HEK293 (cell line): ENCODE data around the gene ARHGAP6.

ENCODE experiments used
- CTCF ChIA-PET: fragments of 350-600 bp; formaldehyde crosslinking; extraction: SDS; loops from one replicate; lab custom pipeline; 2021; ENCODE audit warnings: antibody characterized with exemption; lab: Yijun Ruan, JAX
- POLR2A ChIA-PET: fragments of 300-600 bp; formaldehyde crosslinking; extraction: SDS; loops from one replicate; lab custom pipeline; 2020; ENCODE audit warnings: antibody characterized with exemption, inconsistent platforms; lab: Yijun Ruan, JAX
- H3K27ac ChIP-seq: fragments of 200-500 bp; sonication (Bioruptor generic); 2 replicates; pipeline ENCODE4 v1.5.1; 2014; ENCODE audit warnings: low read depth, low read length, control low read depth, inconsistent platforms; ENCODE audit errors: extremely low read depth
- H3K36me3 ChIP-seq, 2 experiments: fragments of 200-500 bp in 1 of 2; sonication (Bioruptor generic) in 1 of 2; 1 replicate in 1 of 2; 2 replicates in 1 of 2; pipeline ENCODE4 v1.5.1; 2014 to 2017; ENCODE audit warnings: inconsistent platforms in 2 of 2, low read length in 2 of 2; ENCODE audit not compliant: control insufficient read depth in 2 of 2, insufficient read depth in 1 of 2
- H3K4me1 ChIP-seq: fragments of 200-500 bp; sonication (Bioruptor generic); 2 replicates; pipeline ENCODE4 v1.5.1; 2014; ENCODE audit warnings: mild to moderate bottlenecking, low read length, inconsistent platforms; ENCODE audit not compliant: control insufficient read depth, insufficient read depth
- H3K4me3 ChIP-seq: 2 replicates; pipeline ENCODE4 v1.5.1; 2011; ENCODE audit warnings: low read depth, mild to moderate bottlenecking, control low read depth, low read length, moderate library complexity
- H3K9me3 ChIP-seq: fragments of 200-500 bp; sonication (Bioruptor generic); 2 replicates; pipeline ENCODE4 v1.5.1; 2014; ENCODE audit warnings: low read depth, low read length, inconsistent platforms; ENCODE audit not compliant: control insufficient read depth, insufficient read depth
- BCL11B ChIP-seq: fragments of 450-650 bp; formaldehyde crosslinking; IDR thresholded peaks from 2 replicates; pipeline ENCODE4 v1.5.1; 2016; ENCODE audit warnings: low read depth, missing biosample characterization, missing genetic modification characterization
- FEZF1 ChIP-seq: fragments of 450-650 bp; formaldehyde crosslinking; IDR thresholded peaks from 2 replicates; pipeline ENCODE4 v1.5.1; 2016; ENCODE audit warnings: missing biosample characterization, missing genetic modification characterization
- GLIS2 ChIP-seq: fragments of 450-650 bp; formaldehyde crosslinking; IDR thresholded peaks from 2 replicates; pipeline ENCODE4 v1.5.1; 2016; ENCODE audit warnings: missing biosample characterization, missing genetic modification characterization
- REPIN1 ChIP-seq: fragments of 450-650 bp; formaldehyde crosslinking; IDR thresholded peaks from 2 replicates; pipeline ENCODE4 v1.5.1; 2017; ENCODE audit warnings: missing biosample characterization, missing genetic modification characterization, low read depth
- TCF7L2 ChIP-seq: IDR thresholded peaks from 2 replicates; pipeline ENCODE4 v1.6.1; 2011; ENCODE audit warnings: low read depth, mild to moderate bottlenecking, inconsistent platforms, low read length, moderate library complexity, borderline replicate concordance
- ZBTB21 ChIP-seq: fragments of 450-650 bp; formaldehyde crosslinking; IDR thresholded peaks from 2 replicates; pipeline ENCODE4 v1.5.1; 2017; ENCODE audit warnings: missing biosample characterization, missing genetic modification characterization
- ZFHX2 ChIP-seq: fragments of 450-650 bp; formaldehyde crosslinking; conservative IDR thresholded peaks from 2 replicates; pipeline ENCODE4 v1.5.1; 2016; ENCODE audit warnings: missing biosample characterization, missing genetic modification characterization
- ZFP37 ChIP-seq: fragments of 450-650 bp; formaldehyde crosslinking; IDR thresholded peaks from 2 replicates; pipeline ENCODE4 v1.5.1; 2016; ENCODE audit warnings: missing biosample characterization, missing genetic modification characterization
- ZNF112 ChIP-seq: fragments of 450-650 bp; formaldehyde crosslinking; IDR thresholded peaks from 2 replicates; pipeline ENCODE4 v1.5.0; 2017; ENCODE audit warnings: missing biosample characterization, missing genetic modification characterization
- ZNF138 ChIP-seq: fragments of 450-650 bp; formaldehyde crosslinking; IDR thresholded peaks from 2 replicates; pipeline ENCODE4 v1.5.1; 2016; ENCODE audit warnings: missing biosample characterization, missing genetic modification characterization, borderline replicate concordance
- ZNF175 ChIP-seq: fragments of 450-650 bp; formaldehyde crosslinking; IDR thresholded peaks from 2 replicates; pipeline ENCODE4 v1.5.1; 2016; ENCODE audit warnings: missing biosample characterization, missing genetic modification characterization
- ZNF211 ChIP-seq: fragments of 450-650 bp; formaldehyde crosslinking; IDR thresholded peaks from 2 replicates; pipeline ENCODE4 v1.5.1; 2016; ENCODE audit warnings: low read depth, missing biosample characterization, missing genetic modification characterization
- ZNF214 ChIP-seq: fragments of 450-650 bp; formaldehyde crosslinking; IDR thresholded peaks from 2 replicates; pipeline ENCODE4 v1.5.1; 2017; ENCODE audit warnings: missing biosample characterization, mild to moderate bottlenecking, missing genetic modification characterization, borderline replicate concordance
- ZNF239 ChIP-seq: fragments of 450-650 bp; formaldehyde crosslinking; IDR thresholded peaks from 2 replicates; pipeline ENCODE4 v1.5.1; 2016; ENCODE audit warnings: missing biosample characterization, missing genetic modification characterization
- ZNF350 ChIP-seq: fragments of 450-650 bp; formaldehyde crosslinking; IDR thresholded peaks from 2 replicates; pipeline ENCODE4 v1.5.0; 2017; ENCODE audit warnings: missing biosample characterization, mild to moderate bottlenecking, missing genetic modification characterization
- ZNF366 ChIP-seq: fragments of 450-650 bp; formaldehyde crosslinking; conservative IDR thresholded peaks from 2 replicates; pipeline ENCODE4 v1.5.1; 2016; ENCODE audit warnings: missing biosample characterization, missing genetic modification characterization
- ZNF37A ChIP-seq: fragments of 450-650 bp; IDR thresholded peaks from 2 replicates; pipeline ENCODE4 v1.5.1; 2018; ENCODE audit warnings: missing biosample characterization, missing genetic modification characterization
- ZNF555 ChIP-seq: fragments of 450-650 bp; formaldehyde crosslinking; conservative IDR thresholded peaks from 2 replicates; pipeline ENCODE4 v1.5.1; 2017; ENCODE audit warnings: missing biosample characterization, mild to moderate bottlenecking, missing genetic modification characterization, inconsistent platforms
- ZNF560 ChIP-seq: fragments of 450-650 bp; formaldehyde crosslinking; IDR thresholded peaks from 2 replicates; pipeline ENCODE4 v1.5.1; 2017; ENCODE audit warnings: missing biosample characterization, missing genetic modification characterization, borderline replicate concordance
- ZNF585B ChIP-seq: fragments of 450-650 bp; formaldehyde crosslinking; IDR thresholded peaks from 2 replicates; pipeline ENCODE4 v1.5.1; 2016; ENCODE audit warnings: missing biosample characterization, missing genetic modification characterization
- ZNF600 ChIP-seq: fragments of 450-650 bp; formaldehyde crosslinking; IDR thresholded peaks from 2 replicates; pipeline ENCODE4 v1.5.1; 2016; ENCODE audit warnings: missing biosample characterization, missing genetic modification characterization
- ZNF624 ChIP-seq: fragments of 450-650 bp; formaldehyde crosslinking; IDR thresholded peaks from 2 replicates; pipeline ENCODE4 v1.5.1; 2017; ENCODE audit warnings: missing biosample characterization, missing genetic modification characterization
- ZNF664 ChIP-seq: fragments of 450-650 bp; formaldehyde crosslinking; IDR thresholded peaks from 2 replicates; pipeline ENCODE4 v1.5.1; 2016; ENCODE audit warnings: missing biosample characterization, missing genetic modification characterization
- ZNF776 ChIP-seq: fragments of 450-650 bp; formaldehyde crosslinking; IDR thresholded peaks from 2 replicates; pipeline ENCODE4 v1.5.0; 2017; ENCODE audit warnings: missing biosample characterization, missing genetic modification characterization, borderline replicate concordance
- ZNF785 ChIP-seq: fragments of 450-650 bp; formaldehyde crosslinking; IDR thresholded peaks from 2 replicates; pipeline ENCODE4 v1.5.1; 2016; ENCODE audit warnings: missing biosample characterization, missing genetic modification characterization
- ZSCAN16 ChIP-seq: fragments of 450-650 bp; formaldehyde crosslinking; IDR thresholded peaks from 2 replicates; pipeline ENCODE4 v1.5.1; 2016; ENCODE audit warnings: missing biosample characterization, missing genetic modification characterization
- ZSCAN30 ChIP-seq: fragments of 450-650 bp; IDR thresholded peaks from 2 replicates; pipeline ENCODE4 v1.5.1; 2018; ENCODE audit warnings: missing biosample characterization, mild to moderate bottlenecking, missing genetic modification characterization, moderate library complexity
- TF ChIP-seq, protein P1 (sequence below): fragments of 450-650 bp; formaldehyde crosslinking; IDR thresholded peaks from 2 replicates; pipeline ENCODE4 v1.5.1; 2016; ENCODE audit warnings: missing biosample characterization, missing genetic modification characterization
- TF ChIP-seq, protein P2 (sequence below): fragments of 450-650 bp; formaldehyde crosslinking; IDR thresholded peaks from 2 replicates; pipeline ENCODE4 v1.5.1; 2017; ENCODE audit warnings: missing biosample characterization, mild to moderate bottlenecking, missing genetic modification characterization, moderate library complexity

ARHGAP6 gene

DNA sequence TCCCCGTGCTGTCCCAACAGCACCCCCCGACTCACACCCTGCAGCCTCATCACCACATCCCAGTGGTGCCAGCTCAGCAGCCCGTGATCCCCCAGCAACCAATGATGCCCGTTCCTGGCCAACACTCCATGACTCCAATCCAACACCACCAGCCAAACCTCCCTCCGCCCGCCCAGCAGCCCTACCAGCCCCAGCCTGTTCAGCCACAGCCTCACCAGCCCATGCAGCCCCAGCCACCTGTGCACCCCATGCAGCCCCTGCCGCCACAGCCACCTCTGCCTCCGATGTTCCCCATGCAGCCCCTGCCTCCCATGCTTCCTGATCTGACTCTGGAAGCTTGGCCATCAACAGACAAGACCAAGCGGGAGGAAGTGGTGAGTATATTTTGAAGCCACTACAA is 367.1 kb downstream of the ARHGAP6 start (continued):
- no peak for TF ChIP-seq ZNF585B
- TF ChIP-seq ZNF560 (tag by site-specific recombination) = no peak
- TF ChIP-seq ZNF239 (tag by site-specific recombination) = no peak
- no peak for TF ChIP-seq ZNF785 (tag by site-specific recombination)
- TF ChIP-seq ZSCAN16 (tag by site-specific recombination) = no peak
- TF ChIP-seq ZNF175 (tag by site-specific recombination) = no peak
- TF ChIP-seq ZNF112 = no peak
- no peak for TF ChIP-seq ZNF214 (tag by site-specific recombination)
- TF ChIP-seq ZNF776 = no peak
- TF ChIP-seq GLIS2 (tag by site-specific recombination) = no peak

DNA sequence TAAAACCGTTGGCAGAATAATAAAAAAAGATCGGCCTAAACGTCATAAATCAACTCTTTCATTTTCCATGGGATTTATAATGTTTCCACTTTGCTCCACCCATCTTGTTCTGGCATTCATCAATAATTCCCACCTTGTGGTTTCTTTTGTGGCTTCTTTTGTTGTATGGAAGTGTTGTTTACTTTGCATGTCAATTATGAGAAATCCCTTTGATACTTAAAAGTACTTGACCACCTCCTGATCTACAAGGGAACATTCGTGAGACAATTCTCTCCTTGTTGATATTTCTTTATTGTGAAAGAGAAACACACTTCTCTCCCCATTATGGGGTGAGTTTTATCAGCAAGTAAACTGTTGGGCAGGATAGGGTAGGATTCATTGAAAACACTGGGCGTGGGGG is 369.7 kb downstream of the ARHGAP6 start:
- no peaks in the 10 kb centered on the region for H3K4me1 ChIP-seq
- CTCF ChIA-PET = no interaction called here
- H3K27ac ChIP-seq = no peak overlapping the region
- no peaks in the 10 kb centered on the region for H3K36me3 ChIP-seq
- POLR2A ChIA-PET = no interaction called here
- H3K4me3 ChIP-seq = no peak overlapping the region
- no peaks in the 10 kb centered on the region for H3K9me3 ChIP-seq
- no peak for TF ChIP-seq REPIN1 (tag by site-specific recombination)
- TF ChIP-seq FEZF1 = no peak
- TF ChIP-seq ZNF366 = no peak
- TF ChIP-seq ZSCAN30 (tag by site-specific recombination) = no peak
- TF ChIP-seq ZBTB21 (tag by site-specific recombination) = no peak
- TF ChIP-seq, protein P1, sequence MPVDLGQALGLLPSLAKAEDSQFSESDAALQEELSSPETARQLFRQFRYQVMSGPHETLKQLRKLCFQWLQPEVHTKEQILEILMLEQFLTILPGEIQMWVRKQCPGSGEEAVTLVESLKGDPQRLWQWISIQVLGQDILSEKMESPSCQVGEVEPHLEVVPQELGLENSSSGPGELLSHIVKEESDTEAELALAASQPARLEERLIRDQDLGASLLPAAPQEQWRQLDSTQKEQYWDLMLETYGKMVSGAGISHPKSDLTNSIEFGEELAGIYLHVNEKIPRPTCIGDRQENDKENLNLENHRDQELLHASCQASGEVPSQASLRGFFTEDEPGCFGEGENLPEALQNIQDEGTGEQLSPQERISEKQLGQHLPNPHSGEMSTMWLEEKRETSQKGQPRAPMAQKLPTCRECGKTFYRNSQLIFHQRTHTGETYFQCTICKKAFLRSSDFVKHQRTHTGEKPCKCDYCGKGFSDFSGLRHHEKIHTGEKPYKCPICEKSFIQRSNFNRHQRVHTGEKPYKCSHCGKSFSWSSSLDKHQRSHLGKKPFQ (tag by site-specific recombination) = no peak

DNA sequence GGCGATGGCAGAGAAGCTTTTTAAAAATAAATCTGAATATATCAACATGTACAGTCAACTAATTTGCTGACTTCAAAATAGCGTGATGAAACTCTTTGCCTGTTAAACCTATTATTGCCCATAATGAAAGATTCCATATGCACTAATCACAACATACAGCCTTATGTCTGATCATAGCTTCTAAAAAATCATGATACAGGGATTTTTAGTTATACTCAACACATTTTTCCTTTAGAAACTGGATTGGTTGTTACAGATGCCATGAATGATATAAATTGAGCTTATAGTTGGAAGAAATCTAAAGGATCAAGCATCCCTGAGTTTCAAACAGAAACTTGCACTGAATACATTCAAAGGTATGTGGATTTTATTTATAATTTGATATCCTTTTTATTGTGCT is 372.6 kb downstream of the ARHGAP6 start, which contains the start of gene AMELX:
Gene AMELX, plus strand, starts transcription at position 301 of the 400 bp plus-strand sequence. CDS start 1,376 bp downstream, outside the sequence.
- Histone ChIP-seq H3K4me1 (no peaks in the 10 kb centered on the region), H3K9me3 (no peaks in the 10 kb centered on the region), H3K4me3 (no peak within 1 kb of the TSS), H3K36me3 (no peaks in the 10 kb centered on the region), H3K27ac (no peak within 1 kb of the TSS)
- ChIA-PET CTCF (no interaction called here), POLR2A (interaction anchor here (0.6 kb wide), 1 partner anchor 82 kb away, joined by 7 read pairs; no protein-coding TSS in a partner anchor)
- TF ChIP-seq BCL11B (no peak), ZNF600 (tag by site-specific recombination) (no peak), ZNF624 (tag by site-specific recombination) (no peak)
- TF ChIP-seq, protein P1 (tag by site-specific recombination) = no peak

DNA sequence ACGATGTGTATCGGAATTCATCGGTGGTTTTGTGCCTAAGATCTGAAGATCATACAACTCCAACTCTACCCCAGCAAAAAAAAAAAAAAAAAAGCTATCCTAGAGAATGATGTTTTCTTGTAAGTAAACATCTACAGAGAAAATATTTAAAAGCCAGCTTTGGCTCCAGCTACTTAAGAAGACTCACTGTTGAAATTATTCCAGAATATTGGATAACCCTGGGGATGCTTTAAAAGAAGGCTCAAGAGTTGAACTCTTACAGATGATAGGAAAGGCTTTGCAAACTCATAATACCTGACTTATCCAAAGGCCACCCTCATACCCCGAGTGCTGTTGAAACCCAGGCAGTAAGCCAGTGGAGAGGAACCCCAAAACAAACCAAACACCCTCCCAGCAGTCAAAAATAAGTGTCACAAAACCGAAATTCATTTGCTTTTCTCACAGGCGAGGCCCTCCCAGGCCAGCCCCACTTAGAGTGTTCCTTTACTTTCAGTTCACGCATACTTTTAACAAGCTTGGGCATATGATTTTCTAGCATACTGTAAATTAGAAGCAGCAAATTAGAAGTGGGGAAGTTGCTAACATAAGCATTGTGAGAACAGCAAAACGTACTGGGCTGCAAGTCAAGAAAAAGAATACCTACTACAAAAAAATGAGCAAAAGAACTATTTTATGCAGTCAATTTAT is 375.2 kb downstream of the ARHGAP6 start:
- Histone ChIP-seq H3K4me1 (no peaks in the 10 kb centered on the region), H3K4me3 (no peak overlapping the region), H3K36me3 (no peaks in the 10 kb centered on the region), H3K9me3 (no peaks in the 10 kb centered on the region), H3K27ac (no peak overlapping the region)
- ChIA-PET CTCF (no interaction called here), POLR2A (no interaction called here)
- TF ChIP-seq ZNF555 (tag by site-specific recombination) = no peak
- TF ChIP-seq ZFHX2 (tag by site-specific recombination) = no peak
- TF ChIP-seq ZNF138 (tag by site-specific recombination) = no peak
- TF ChIP-seq ZFP37 = no peak
- no peak for TF ChIP-seq ZNF211
- TF ChIP-seq ZNF664 (tag by site-specific recombination) = no peak
- TF ChIP-seq ZNF37A (tag by site-specific recombination) = no peak
- TF ChIP-seq, protein P2, sequence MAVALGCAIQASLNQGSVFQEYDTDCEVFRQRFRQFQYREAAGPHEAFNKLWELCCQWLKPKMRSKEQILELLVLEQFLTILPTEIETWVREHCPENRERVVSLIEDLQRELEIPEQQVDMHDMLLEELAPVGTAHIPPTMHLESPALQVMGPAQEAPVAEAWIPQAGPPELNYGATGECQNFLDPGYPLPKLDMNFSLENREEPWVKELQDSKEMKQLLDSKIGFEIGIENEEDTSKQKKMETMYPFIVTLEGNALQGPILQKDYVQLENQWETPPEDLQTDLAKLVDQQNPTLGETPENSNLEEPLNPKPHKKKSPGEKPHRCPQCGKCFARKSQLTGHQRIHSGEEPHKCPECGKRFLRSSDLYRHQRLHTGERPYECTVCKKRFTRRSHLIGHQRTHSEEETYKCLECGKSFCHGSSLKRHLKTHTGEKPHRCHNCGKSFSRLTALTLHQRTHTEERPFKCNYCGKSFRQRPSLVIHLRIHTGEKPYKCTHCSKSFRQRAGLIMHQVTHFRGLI (tag by site-specific recombination) = no peak
- no peak for TF ChIP-seq ZNF350 (tag by site-specific recombination)
- TF ChIP-seq TCF7L2 = no peak
